ENCODE measurements around the gene CPT1A. TPM values are rescaled to one million over a fixed set of nuclear protein-coding genes. Genes with fewer than 3 reads are reported as not detected.
"Not testable (repeated sequence)": the region's sequence is repeated elsewhere in the genome, so short reads cannot be mapped to it uniquely, and the experiment has no call there.

Gene CPT1A
- polyA plus RNA-seq, 1 experiment = 29.8 TPM

- H3K27me3 ChIP-seq (ENCODE audit: control insufficient read depth, insufficient read depth, low read length) = peaks cover 3% of the 10 kb centered on the region
- H3K36me3 ChIP-seq (ENCODE audit: control insufficient read depth, insufficient read depth, low read length) = no peaks in the 10 kb centered on the region
- no peak overlapping the region for H3K4me3 ChIP-seq (ENCODE audit: low read depth, low read length)
- no peak for DNase-seq (ENCODE audit: low read depth)
- CTCF ChIA-PET = interaction anchor here (0.6 to 0.9 kb wide), 2 partner anchors 31 to 1210 kb away, joined by 3 read pairs; no protein-coding TSS in a partner anchor
- no peak for TF ChIP-seq CTCF (IDR thresholded peaks at IDR 0.05; ENCODE audit: insufficient read depth, low read depth, low read length)
- POLR2A ChIA-PET = no interaction called here
These were observed 17.4 kb upstream of the CPT1A start for GRCh38 chr11:68859123-68859522.

- ChIA-PET CTCF (no interaction called here), POLR2A (no interaction called here)
- no peaks in the 10 kb centered on the region for H3K36me3 ChIP-seq (ENCODE audit: control insufficient read depth, insufficient read depth, low read length)
- H3K27me3 ChIP-seq (ENCODE audit: control insufficient read depth, insufficient read depth, low read length) = peaks cover 9% of the 10 kb centered on the region
- no peak for TF ChIP-seq CTCF (IDR thresholded peaks at IDR 0.05; ENCODE audit: insufficient read depth, low read depth, low read length)
- no peak overlapping the region for H3K4me3 ChIP-seq (ENCODE audit: low read depth, low read length)
- DNase-seq (ENCODE audit: low read depth) = no peak
These were observed 15.4 kb upstream of the CPT1A start for GRCh38 chr11:68857037-68857586.

- DNase-seq (ENCODE audit: low read depth); H3K4me3 ChIP-seq (ENCODE audit: low read depth, low read length); H3K27me3 ChIP-seq (ENCODE audit: control insufficient read depth, insufficient read depth, low read length); H3K36me3 ChIP-seq (ENCODE audit: control insufficient read depth, insufficient read depth, low read length); POLR2A ChIA-PET: not testable (repeated sequence)
- CTCF ChIA-PET = interaction anchor here (1.4 to 2.2 kb wide), 2 partner anchors 16 to 33 kb away, joined by 3 to 6 read pairs; no protein-coding TSS in a partner anchor
These were observed 14.8 kb upstream of the CPT1A start for GRCh38 chr11:68856425-68857030.

GRCh38 chr11:68855205-68855981 lies 13.7 kb upstream of the CPT1A start:
- CTCF ChIA-PET = interaction anchor here (0.7 to 2.2 kb wide), 4 partner anchors 11 to 222 kb away, joined by 3 to 6 read pairs (median 3); no protein-coding TSS in a partner anchor
- peak overlapping the region; percentile 51 for H3K4me3 ChIP-seq (ENCODE audit: low read depth, low read length)
- no peaks in the 10 kb centered on the region for H3K36me3 ChIP-seq (ENCODE audit: control insufficient read depth, insufficient read depth, low read length)
- POLR2A ChIA-PET = no interaction called here
- DNase-seq (ENCODE audit: low read depth) = no peak
- no peak for TF ChIP-seq CTCF (IDR thresholded peaks at IDR 0.05; ENCODE audit: insufficient read depth, low read depth, low read length)
- peaks cover 9% of the 10 kb centered on the region for H3K27me3 ChIP-seq (ENCODE audit: control insufficient read depth, insufficient read depth, low read length)

GRCh38 chr11:68854273-68854958 lies 12.7 kb upstream of the CPT1A start:
- POLR2A ChIA-PET = no interaction called here
- CTCF ChIA-PET = interaction anchor here (0.7 to 2.2 kb wide), 3 partner anchors 10 to 221 kb away, joined by 3 to 6 read pairs (median 3); no protein-coding TSS in a partner anchor
- peaks cover 9% of the 10 kb centered on the region for H3K27me3 ChIP-seq (ENCODE audit: control insufficient read depth, insufficient read depth, low read length)
- TF ChIP-seq CTCF (IDR thresholded peaks at IDR 0.05; ENCODE audit: insufficient read depth, low read depth, low read length) = no peak
- DNase-seq (ENCODE audit: low read depth) = no peak
- H3K4me3 ChIP-seq (ENCODE audit: low read depth, low read length) = peak overlapping the region; percentile 19
- H3K36me3 ChIP-seq (ENCODE audit: control insufficient read depth, insufficient read depth, low read length) = no peaks in the 10 kb centered on the region
